Activated T-cell treated with anti-CD3 and anti-CD28 coated beads, Interleukin-2, amount 50 U/mL, for 48 hours (primary cell): ENCODE measurements around the gene SUSD3.

Source experiments
- DNase-seq, 2 experiments: peaks; one replicate each; pipeline ENCODE4 v3.0.0-alpha.2; 2020

SUSD3 gene

GRCh38 chr9:93077811-93078210 lies 19.3 kb downstream of the SUSD3 start:
- DNase-seq, result no peak

DNA sequence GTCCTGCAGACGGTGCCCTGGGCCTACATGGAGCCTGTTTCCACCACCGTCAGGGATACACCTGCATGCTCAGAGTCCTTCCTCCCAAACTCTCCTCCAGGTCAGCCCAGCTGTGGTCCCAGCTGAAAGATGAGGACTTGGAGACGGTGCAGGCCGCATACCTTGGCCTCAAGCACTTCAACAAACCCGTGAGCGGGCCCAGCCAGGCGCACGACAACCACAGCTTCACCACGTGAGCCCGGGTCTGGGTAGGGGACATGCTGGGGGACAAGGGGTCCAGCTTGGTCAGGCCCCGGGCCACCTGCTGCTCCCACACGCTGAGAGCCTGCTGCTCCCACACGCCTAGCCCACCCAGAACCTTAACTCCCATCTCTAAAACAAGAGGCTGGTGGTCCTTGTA lies 20.9 kb downstream of the SUSD3 start:
- peak in 1 of 2 experiments; percentile 14 for DNase-seq

- peak; percentile 11 for DNase-seq
Observed at GRCh38 chr9:93080406-93080805, 21.9 kb downstream of the SUSD3 start.

- DNase-seq, result peak; percentile 12 to 16
Observed at GRCh38 chr9:93081081-93081529, 22.6 kb downstream of the SUSD3 start.

DNA sequence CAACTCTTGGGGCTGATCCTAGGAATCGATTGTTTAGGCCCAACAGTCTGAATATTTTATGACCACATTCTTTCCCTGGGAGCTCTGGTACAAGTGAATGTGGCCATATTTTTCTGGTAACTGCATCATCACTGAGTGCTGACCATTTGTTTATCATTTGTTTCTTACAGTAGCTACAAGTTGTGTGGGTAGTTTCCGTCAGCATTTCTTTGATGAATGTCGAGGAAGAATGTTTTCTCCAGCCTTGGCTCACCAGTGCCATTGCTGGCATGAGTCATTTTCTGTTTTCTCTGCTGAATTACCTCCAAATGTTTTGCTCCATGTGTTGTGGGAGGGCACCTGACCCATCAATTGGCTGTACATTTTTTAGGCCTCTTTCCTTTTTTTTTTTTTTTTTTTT lies 23.4 kb downstream of the SUSD3 start:
- peak; percentile 13 to 16 for DNase-seq

DNA sequence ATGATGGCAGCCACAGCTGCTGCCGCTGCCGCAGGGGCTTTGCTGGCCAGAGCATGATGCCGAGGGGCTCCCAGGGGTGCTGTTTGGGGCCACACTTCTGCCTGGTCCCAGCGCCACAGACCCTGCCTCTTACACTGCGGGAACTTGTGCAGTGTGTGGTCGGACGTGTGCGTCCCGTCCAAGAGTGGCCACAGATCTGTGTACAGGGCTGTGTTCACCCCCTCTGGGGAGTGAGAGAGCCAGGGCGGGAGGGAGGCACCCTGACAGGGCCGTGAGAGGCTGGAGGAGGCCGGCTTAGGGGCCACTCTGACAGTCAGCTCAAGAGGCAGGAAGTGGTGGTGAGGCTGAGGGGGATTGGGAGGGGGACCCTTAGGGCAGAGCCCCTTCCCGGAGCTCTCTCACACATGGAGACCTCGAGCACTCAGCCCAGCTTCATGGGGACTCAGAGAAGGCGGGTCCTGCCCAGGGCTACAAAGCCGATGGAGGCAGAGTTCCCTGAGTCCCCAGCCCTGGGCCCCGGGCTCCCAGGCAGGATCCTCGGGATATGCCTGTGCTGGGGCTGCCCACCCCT lies 24.4 kb downstream of the SUSD3 start:
- peak; percentile 38 to 48 for DNase-seq

DNA sequence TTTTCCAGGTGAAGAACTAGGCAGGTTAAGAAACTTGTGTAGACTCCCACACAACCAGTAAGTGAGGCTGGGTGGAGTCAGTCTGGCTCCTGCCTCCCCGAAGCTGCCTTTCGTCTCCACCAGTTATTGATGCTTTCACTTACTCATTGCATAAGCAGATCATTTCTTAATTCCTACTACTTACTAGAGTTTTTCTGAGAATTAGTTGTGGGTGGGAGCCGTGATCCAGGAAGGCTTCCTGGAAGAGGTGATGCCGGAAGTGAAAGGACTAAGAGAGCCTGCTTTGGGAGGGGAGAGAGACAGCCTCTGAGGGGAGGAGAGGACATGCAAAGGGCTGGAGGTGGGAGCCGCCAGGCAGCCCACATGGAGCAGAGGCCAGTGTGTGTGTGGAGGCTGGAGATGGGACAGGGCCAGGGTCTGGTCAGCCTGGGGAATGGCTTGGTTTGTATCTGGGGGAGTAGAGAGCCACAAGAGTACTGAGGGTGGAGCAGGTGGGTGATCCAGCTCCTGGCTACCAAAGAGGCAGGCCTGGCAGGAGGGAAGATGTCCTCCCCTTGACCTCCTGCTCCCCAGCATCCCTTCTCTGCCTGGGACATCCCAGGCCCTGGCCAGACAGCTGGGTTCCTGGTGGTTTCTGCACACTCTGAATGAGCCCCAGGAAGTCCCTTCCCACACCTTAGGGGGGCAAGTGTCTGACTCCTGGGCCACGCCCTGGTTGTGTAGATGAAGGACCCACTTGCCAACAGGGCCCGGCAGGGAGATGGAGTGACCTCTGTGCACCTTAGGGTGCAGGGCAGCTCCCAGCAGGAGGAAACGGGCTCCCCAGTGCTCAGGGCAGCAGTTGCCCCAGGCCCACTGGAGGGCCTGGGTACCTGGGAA lies 25.3 kb downstream of the SUSD3 start:
- DNase-seq, result peak; percentile 69 to 72

DNA sequence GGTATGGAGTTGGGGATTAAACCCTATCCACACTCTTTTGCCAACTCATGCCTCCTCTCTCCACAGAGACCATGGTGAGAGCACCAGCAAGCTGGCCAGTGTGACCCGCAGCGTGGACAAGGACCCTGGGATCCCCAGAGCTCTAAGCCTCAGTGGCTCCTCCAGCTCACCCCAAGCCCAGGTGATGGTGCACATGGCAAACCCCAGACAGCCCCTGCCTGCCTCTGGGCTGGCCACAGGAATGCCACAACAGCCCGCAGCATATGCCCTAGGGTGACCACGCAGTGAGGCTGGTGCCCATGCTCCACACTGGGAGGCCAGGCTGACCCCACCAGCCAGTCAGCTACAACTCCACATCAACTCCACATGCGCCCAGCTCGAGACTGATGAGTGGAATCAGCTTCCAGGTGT lies 26.0 kb downstream of the SUSD3 start:
- peak in 1 of 2 experiments; percentile 17 for DNase-seq

- peak; percentile 18 to 21 for DNase-seq
Observed at GRCh38 chr9:93085676-93086075, 27.2 kb downstream of the SUSD3 start.

DNA sequence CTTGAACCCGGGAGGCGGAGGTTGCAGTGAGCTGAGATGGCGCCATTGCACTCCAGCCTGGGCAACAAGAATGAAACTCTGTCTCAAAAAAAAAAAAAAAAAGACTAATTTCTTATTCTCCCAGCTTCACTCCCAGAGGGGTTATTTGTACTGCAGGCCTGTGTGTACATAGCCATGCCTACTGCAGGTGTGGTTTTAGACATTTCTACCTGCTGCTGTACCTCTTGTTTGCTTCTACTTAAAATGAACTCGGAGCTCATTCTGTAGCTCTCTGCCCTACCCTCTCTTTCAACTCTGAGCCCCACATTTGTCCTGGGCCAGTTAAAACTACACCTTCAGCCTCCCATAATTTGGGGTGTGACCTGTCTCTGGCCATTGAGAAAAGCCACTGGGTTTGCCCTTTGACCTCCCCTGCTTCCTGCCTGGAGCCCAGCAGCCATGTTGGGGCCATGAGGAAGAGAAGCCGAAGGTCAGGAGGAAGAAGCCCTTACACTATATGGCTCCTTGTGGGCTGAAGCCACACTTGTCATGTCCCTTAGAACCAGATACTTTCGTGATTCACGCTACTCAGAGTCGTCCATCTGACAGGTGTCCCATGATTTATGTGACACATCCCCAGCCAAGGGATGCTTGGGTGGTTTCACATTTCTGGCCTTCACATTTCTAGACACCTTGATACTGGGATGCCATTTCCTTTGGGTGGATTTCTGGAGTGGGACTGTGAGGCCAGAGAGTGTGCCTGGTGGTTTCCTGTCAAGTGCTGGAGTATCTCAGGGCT lies 28.1 kb downstream of the SUSD3 start:
- DNase-seq, result peak; percentile 12 to 13

DNA sequence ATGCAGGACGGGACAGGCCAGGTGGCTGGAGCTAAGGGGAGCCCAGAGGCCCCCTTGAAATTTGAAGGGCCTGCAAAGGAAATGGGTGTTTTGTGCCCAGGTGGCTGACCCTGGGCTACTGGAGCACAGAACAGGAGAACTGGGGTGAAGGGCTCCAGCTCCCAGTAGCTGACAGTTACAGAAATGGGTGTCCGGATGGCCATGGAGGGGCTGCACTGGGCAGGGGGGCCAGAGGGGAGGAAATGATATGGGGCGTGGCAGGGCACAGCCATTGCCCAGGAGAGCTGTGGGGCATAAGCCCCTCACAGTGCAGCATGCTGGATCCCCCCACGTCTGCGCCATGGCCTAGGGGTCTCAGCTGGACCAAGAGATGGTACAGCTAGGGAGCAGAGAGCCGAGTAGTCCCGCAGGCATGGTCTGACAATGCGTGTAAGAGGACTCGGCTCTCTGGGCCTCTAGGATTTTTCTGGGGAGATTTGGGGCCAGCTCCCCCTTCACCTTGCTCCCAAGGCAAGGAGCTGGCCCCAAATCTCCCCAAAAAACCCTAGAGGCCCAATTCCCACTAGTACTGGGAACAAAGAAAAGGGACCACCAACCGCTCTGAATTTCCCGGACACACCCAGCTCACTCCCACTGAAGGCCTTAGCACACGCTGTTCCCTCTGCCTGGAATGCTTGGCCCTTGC lies 29.6 kb downstream of the SUSD3 start:
- peak; percentile 13 to 14 for DNase-seq

DNA sequence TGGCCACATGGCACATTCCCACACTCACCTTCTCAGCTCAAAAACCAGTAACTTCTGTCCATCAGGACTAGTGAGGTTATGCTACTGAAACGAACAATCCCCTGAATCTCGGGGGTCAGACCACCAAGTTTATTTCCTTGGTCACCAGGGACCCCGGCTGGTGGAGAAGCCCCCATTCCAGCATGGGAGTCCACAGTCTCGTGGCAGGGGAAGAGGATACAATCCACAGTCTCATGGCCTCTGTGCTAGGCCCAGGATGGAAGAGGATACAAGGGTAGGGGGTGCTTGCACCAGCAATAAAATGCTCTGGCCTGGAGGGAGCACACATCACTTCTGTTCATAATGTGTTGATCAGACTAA lies 30.1 kb downstream of the SUSD3 start:
- peak in 1 of 2 experiments; percentile 17 for DNase-seq

DNA sequence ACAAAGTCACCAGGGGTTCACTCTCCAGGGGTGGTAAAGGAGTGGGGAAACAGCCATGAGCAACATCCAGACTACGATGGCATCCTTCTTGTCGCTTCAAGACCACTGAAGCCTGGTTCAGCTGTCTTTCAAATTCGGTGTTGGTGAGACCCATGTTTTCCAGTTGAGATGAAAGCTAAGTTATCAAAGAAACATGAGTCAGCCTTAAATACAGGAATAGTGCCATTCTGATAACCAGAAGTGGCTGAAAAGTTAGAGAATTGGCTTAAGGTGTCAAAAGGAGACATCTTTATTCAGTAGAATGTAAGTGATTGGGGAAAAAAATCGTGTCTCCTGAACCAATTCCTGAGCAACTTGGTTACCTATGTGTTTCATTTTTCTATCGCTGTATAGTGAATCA lies 30.5 kb downstream of the SUSD3 start:
- DNase-seq, result peak in 1 of 2 experiments; percentile 19

GRCh38 chr9:93089481-93089991 lies 31.0 kb downstream of the SUSD3 start:
- peak; percentile 16 to 18 for DNase-seq

GRCh38 chr9:93090091-93090655 lies 31.7 kb downstream of the SUSD3 start:
- DNase-seq, result peak; percentile 15 to 17

DNA sequence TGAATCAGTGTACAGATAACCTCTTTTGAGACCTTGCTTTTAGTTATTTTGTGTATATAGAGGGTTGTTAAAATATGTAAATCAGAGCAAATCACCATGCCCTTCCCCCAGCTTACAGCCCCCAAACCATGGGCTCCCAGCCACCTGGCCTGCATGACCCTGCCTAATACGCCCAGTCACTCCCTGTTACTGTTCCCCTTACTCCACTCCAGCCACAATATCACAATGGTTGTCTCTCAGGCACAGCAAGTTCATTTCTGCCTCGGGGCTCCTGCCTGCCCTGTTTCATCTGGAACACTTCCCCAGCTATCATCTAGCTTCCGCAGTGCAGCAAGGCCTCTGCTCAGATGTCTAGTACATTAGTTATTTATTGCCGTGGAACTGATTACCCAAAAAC lies 32.6 kb downstream of the SUSD3 start:
- peak in 1 of 2 experiments; percentile 29 for DNase-seq

DNA sequence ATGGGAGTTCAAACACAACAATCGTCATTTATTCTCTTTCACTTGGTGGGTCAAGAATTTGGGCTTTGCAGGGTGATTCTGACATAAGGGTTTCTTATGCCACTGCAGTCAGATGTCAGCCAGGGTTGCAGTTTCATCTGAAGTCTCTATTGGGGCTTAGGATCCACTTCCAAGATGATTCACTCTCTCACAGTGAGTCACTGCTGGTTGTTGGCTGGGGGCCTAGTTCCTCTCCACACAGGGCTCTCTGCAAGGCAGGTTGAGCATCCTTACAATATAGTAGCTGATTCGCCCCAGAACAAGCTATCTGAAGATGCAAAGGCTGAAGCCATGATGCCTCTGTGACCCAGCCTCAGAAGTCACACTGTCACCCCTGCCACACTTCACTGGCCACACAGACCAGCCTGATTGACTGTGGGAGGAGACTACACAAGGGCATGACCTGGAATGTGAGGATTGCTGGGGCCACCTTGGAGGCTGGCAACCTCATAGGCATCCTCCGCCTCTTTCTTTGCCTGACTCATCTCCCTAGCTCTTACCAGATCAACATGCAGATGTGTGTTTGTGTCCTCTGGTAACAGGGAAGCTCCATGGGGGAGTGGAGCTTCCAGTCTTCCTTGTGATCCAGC lies 33.1 kb downstream of the SUSD3 start:
- peak; percentile 75 to 78 for DNase-seq

DNA sequence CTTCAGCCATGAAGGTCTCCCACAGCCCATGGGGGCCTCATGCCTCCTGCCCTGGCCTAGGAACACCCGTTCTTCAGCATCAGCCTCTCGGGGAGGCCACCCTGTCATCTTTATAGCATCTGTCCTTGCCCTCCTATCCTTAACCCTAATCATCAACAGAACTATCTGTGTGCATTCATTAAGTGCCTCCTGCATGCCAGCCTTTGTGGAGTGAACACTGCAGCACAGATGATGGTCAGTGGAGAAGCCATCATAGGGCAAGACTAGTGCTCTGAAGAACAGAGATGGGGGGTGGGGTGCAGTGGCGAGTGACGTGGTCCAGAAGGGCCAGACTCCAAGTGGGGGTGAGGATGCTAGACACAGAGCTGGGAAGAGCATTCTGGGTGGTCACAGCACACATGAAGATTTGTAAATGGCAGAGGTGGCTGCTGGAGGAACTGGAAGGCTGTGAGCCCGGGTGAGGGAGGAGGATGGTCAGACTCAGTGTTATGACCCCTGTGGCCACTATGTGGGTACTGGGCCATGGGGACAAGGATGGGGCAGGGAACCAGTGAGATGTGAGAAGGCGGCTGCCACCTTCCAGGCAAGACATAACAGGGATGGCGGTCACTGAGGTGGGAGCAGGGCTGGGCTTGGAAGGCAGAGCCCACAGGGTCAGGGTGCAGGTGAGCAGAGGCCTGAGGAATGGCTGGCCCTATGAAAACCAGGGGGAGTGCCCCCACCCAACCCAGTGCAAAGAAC lies 33.9 kb downstream of the SUSD3 start:
- peak; percentile 14 to 18 for DNase-seq

- DNase-seq, result no peak
Observed at GRCh38 chr9:93093127-93093876, 34.8 kb downstream of the SUSD3 start.
